Glomerular endothelial cell (primary cell): ENCODE measurements around the gene NPPA. TPM values are rescaled to one million over a fixed set of nuclear protein-coding genes. Genes with fewer than 3 reads are reported as not detected.

Source experiments
- DNase-seq: peaks from one replicate; pipeline ENCODE4 v3.0.0-alpha.2; 2011; ENCODE audit warnings: low read depth, low spot score; ENCODE audit errors: extremely low read depth
- total RNA-seq: library from RNA; depleted of rRNA; stranded (reverse); fragments of >200 nt; gene quantifications from 2 replicates; pipeline ENCODE4 v1.2.3, GENCODE V29; 2015

The NPPA gene
- total RNA-seq, 1 donor from 2014 or later = not detected

GRCh38 chr1:11874624-11875023, 27.0 kb upstream of the NPPA start:
- no peak for DNase-seq

GRCh38 chr1:11874258-11874562, 26.6 kb upstream of the NPPA start:
- no peak for DNase-seq

GRCh38 chr1:11873395-11874257, 26.0 kb upstream of the NPPA start:
- DNase-seq = no peak

GRCh38 chr1:11872545-11872944, 25.0 kb upstream of the NPPA start:
- DNase-seq = no peak

- DNase-seq = no peak
Observed at GRCh38 chr1:11869650-11870207, 22.1 kb upstream of the NPPA start.

DNA sequence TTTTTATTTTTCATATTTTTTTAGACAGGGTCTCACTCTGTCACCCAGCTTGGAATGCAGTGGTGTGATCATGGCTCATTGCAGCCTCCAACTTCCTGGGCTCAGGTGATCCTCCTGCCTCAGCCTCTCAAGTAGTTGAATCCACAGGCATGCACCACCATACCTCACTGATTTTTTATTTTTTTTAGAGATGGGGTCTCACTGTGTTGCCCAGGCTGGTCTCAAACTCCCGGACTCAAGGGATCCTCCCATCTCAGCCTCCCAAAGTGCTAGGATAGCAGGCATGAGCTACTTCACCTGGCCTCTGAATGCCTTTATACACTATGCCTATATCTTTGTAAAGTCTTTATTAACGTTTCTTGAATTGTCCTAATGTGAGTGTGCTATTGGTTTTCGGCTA, 21.5 kb upstream of the NPPA start:
- no peak for DNase-seq

- DNase-seq = no peak
Observed at GRCh38 chr1:11868331-11868980, 20.9 kb upstream of the NPPA start.

DNA sequence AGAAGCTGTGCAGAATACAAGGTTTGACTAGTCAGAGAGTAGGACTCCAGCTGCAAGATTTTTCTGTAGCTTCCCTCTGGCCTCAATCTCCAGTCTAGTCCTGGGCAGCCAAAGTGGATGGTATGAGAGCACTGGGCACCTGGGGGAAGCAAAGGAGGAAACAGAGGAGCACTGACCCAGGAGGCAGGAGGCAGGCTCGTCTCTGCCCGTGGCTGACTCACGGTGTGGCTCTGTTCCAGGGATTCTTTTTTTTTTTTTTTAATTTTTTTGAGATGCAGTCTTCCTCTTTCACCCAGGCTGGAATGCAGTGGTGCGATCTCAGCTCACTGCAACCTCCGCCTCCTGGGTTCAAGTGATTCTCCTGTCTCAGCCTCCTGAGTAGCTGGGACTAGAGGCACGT, 15.3 kb upstream of the NPPA start:
- DNase-seq = no peak

DNA sequence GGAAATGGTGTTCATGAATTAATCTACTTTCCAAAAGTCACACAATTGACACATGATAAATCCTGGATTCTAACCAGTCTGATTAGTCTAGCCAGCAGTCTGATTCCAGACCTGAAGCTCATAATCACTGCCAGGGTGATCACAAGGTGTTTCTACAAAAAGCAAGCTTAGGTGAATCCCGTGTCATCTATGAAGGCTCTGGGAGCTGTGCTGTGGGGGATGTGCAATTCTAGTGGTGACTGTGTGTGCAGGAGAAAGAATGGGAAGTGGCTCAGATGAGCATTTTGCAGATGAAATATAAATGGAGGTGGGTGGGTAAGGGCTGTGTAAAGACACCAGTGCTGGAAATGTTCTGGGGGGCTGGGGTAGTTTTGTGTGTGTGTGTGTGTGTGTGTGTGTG, 13.0 kb upstream of the NPPA start:
- DNase-seq = no peak

GRCh38 chr1:11860083-11860482, 12.5 kb upstream of the NPPA start:
- DNase-seq = no peak

GRCh38 chr1:11858968-11859871, 11.6 kb upstream of the NPPA start:
- no peak for DNase-seq

DNA sequence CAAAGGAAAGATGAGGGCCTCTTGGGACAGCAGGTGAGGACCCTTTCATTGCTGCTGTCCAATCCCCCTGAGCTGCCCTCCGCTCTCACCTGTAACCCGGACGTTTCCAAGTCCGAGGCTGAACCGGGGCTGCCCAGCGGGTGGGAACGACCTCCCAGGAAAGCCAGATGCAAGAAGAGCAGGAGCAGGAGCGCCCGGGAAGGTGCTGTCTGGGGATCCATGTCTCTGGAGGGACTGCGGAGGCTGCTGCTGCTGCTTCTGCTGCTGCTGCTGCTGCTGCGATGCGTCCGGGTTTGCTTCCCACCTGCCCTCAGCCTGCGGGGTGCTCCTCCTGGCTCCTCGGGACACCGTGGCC, 11.0 kb upstream of the NPPA start, which contains the start of gene NPPB:
Gene NPPB, minus strand, starts transcription at position 333 of the 355 bp plus-strand sequence. Its CDS starts 112 bp downstream, at position 221.
- no peak for DNase-seq

DNA sequence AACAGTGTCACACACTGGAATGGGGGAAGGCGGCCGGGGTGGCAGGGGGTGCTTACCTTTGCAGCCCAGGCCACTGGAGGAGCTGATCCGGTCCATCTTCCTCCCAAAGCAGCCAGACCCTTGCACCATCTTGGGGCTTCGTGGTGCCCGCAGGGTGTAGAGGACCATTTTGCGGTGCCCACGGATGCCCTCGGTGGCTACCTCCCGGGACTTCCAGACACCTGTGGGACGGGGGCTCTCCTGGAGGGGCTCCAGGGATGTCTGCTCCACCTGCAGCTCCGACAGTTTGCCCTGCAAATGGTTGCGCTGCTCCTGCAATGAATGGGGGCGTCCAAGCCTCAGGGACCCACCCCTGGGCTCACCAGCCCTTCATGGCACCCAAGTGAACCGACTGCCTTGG, 10.6 kb upstream of the NPPA start:
- no peak for DNase-seq

DNA sequence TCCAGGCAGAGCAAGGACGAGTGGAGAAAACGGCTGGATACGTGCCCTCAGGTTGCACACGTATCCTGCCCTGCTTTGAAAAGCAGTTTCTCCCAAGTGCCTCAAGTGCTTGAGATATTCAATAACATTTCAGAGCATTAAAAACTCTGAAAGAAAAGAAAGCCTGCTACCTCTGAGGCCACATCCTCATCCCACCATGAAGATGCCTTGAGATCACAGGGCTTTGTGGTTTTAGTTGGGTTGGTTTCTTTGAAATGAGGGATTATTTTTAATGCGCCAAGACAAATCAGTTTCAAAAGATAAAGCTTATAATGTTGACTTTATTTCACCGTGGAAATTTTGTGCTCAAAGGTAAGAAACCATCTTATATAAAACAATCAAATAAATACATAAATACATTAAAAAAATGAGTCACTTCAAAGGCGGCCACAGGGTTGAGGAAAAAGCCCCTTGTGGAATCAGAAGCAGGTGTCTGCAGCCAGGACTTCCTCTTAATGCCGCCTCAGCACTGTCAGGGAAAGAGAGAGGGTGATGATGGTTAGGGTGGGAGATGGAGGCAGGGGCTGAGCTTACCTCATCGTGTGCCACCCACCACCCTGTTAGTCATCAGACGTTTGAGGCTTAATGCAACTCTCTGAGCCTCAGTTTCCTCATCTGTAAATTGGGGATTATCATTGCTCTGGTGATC, 9.7 kb upstream of the NPPA start:
- DNase-seq = no peak

DNA sequence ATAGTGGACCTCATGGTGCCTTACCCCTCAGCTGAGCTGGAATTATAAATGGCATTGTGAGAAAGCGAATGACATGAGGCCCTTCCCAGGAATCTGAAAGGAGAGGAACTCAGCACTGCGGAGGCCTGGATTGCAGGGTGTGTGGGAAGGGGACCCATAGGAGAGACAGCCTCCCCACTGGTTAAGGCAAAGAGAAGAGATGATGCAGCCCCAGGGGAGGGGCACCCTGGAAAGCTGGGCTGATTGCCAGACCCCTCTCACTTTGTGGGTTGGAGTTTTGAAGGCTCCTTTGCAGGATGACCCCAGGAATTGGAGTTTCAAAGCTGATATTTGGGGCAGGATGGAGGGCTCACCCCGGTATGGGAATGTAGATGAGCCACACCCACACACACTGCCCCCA, 9.1 kb upstream of the NPPA start:
- no peak for DNase-seq

- no peak for DNase-seq
Observed at GRCh38 chr1:11855430-11855829, 7.8 kb upstream of the NPPA start.

DNA sequence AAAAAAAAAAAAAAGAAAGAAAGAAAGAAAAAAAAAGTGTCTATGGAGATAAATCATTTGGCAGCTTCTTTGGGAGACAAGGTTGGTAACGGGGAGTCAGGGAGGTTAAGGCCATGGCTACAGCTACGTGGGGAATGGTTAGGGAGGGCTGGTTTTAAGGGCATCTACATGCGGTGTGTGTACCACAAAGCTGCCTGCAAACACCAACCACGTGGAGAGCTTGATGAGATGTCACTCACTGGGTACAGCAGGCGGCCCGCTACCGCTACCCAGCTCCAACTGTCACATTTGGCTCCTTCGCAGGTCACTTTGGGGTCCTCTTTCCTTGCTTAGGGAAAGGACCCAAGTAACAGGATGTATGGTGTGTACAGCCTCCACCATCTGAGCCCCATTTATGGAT, 6.9 kb upstream of the NPPA start:
- DNase-seq = no peak

GRCh38 chr1:11851180-11851579, 3.6 kb upstream of the NPPA start:
- no peak for DNase-seq

DNA sequence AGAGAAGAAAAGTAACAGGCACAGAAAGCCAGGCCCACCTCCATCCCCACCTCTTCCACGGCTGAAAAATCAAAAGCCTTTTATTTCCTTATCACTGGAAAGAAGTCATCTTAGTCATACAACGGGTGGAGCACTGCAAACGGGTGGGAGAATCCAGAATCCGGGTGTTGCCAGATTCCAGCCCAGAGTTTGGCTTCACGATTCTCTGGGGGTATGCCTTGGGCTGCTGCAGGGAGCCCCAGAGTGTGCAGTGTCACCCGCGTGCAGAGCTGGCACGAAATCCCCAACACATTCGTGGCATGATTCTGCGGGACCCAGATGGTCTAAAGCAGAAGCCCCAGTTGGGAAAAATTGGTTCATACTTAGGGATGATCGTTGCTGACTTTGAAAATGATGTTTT, 2.6 kb upstream of the NPPA start:
- DNase-seq = no peak

DNA sequence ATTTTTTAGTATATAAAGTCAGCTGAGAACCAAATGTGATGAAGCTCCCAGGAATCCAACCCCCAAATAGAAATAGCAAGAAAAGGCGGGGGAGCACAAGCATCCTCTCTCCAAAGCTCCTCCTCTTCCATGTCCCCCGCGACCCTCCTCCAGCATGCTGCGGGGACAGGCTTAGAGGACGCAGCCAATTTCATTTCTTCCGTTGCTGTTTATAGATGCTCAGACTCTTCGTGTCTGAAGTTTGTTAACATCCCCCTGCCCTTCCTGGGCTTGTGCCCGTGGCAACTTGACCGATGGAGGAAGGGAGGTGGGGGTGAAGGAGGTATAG, 754 bp upstream of the NPPA start:
- DNase-seq = no peak
